SKM-1 (cell line): ENCODE data around the gene CIART.

Experiments used
- DNase-seq: peaks from one replicate; lab custom pipeline; 2025; ENCODE audit not compliant: unreplicated experiment; lab: John Stamatoyannopoulos, UW

CIART gene

GRCh38 chr1:150259758-150260669 lies 22.3 kb upstream of the CIART start:
- no peak for DNase-seq

- no peak for DNase-seq
These were observed 21.0 kb upstream of the CIART start for GRCh38 chr1:150261367-150261766.

GRCh38 chr1:150262388-150263320 lies 19.7 kb upstream of the CIART start:
- DNase-seq = no peak

GRCh38 chr1:150263549-150263948 lies 18.8 kb upstream of the CIART start:
- no peak for DNase-seq

DNA sequence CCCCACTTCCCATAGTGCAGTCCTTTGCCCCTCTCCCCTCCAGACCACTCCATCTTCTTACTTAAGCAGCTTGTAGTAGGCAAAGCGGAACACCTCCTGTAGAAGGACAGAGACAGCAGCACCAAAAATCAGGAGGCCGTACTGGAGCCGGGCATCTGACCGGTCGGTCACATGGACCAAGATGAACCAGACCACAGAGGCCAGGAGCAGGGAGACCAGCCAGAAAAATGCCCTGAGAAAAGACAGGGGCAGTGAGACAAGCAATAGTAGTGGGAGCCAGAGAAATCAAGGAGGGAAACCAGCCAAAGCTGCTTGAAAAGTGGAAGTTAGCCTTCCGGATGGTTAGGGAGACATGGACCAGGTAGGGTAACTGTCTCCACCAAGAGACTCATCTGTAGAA lies 14.5 kb upstream of the CIART start:
- DNase-seq = no peak

- DNase-seq = no peak
These were observed 14.0 kb upstream of the CIART start for GRCh38 chr1:150268340-150268704.

- peak; percentile 98 for DNase-seq
These were observed 13.5 kb upstream of the CIART start, which contains the start of gene APH1A for GRCh38 chr1:150268705-150269403. Gene APH1A (minus strand): TSS chr1:150269016. CDS start chr1:150268810, 206 bp downstream.

DNA sequence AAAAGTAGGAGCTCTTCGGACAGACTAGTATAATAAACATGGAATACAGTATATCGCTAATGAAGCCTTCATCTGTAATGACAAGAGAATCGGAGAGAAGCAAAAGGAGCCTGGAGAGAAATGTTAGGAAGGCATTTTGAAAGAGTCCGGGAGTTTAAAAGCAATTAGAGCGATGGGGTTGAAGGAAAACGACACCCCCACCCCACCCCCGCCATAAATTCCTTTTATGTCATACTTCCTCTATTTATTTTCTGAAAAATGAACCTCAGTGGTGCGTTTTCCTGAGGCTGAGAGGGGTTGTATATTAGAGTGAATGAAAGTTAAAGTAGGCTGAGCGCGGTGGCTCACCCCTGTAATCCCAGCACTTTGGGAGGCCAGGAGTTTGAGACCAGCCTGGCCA lies 12.9 kb upstream of the CIART start:
- peak; percentile 67 for DNase-seq

- DNase-seq = no peak
These were observed 10.9 kb upstream of the CIART start for GRCh38 chr1:150271291-150271959.

- DNase-seq = no peak
These were observed 9.0 kb upstream of the CIART start for GRCh38 chr1:150273311-150273710.

DNA sequence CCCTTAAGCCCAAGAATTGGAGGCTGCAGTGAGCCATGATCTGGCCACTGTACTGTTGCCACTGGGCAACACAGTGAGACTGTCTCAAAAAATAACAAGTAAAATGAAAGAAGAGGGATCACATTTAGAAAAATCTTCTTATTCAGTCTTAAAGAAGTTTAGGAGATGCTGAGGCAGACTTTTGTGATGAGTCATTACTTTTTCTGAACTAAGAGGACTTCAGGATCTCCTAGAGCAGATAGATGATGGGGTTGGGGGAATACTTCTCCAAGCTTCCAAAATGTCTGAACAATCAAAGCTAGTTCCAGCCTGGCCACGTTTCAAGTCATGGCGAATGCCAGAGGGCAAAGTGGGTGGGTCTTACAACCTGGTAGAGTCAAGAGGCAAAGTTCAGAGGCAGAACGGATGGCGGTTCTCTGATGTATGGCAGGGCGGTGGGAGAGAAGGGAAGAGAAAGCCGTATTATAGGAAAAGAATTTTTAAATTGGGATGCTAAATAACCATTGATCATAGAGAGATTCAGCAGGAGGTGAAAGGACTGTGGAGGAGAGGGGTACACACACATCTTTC lies 2.1 kb upstream of the CIART start:
- DNase-seq = no peak

- DNase-seq = peak; percentile 33
These were observed 1.1 kb upstream of the CIART start for GRCh38 chr1:150281221-150281757.

GRCh38 chr1:150282558-150282958 lies 204 bp downstream of the CIART start:
- DNase-seq = no peak

DNA sequence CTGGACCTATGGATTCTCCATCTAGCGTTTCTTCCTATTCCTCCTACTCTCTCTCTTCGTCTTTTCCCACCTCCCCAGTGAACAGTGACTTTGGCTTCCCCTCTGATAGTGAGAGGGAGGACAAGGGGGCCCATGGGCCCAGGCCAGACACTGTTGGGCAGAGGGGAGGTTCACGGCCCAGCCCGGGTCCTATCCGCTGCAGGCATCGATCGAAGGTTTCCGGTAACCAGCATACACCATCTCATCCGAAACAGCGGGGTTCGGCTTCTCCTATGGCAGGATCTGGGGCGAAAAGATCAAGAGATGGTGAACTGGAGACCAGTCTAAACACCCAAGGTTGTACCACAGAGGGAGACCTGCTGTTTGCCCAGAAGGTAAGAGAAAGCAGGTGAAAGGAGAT lies 906 bp downstream of the CIART start:
- DNase-seq = no peak

DNA sequence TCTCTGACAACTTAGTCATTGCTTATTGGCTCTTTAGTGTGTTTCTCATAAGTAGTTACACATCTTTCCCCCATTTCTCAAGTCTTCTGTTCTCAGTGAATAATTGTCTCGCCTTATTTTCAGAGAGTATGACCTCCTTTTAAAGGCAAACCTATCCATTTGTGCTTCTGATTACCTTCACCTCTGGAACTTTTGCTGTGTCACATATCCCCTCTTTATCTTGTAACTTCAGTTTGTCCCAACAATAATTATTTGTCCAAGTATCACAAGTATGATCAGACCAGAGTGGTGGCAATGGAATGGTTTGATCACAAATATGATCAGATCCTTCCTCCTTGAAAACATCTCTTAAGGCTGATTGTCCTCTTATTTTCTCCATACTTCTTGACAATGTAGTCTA lies 6.0 kb downstream of the CIART start:
- no peak for DNase-seq

GRCh38 chr1:150288822-150289221 lies 6.5 kb downstream of the CIART start:
- DNase-seq = no peak

DNA sequence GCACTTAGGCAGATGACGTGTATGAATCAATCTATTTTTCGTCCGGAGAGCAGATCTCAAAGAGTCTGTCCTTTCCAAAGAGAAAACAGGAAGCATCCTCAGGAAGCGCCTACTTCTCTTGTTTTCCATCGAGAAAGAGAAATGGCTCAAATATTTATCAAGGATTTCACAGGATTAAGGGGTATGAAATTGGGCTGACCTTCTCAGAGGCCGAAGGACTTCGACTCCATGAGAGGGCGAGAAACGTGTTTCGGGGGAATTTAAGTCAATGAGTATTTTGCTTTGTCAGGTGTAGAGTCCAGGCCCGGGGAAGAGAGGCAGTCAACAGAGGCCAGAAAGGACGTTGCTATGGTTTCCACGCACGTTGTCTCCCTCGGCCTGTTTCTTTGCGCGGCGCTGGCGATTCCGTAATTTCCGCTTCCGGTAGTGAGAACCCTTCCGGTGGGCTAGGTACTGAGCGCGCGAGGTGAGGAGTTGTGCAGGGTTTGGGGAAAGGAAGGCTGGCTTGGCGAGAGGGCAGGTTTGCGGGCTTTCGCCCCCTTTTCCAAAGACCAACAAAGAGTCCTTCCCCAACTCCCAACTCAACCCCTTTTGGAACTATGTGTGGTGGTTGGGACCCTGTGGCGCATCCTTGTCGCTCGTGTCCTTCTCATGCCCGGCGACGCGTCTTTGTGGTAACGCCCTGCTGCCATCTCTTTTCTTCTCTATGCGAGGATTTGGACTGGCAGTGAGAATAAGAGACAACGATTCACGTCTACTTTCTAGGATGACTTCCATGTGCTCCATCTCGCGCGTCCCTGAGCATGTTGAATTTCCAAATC lies 11.3 kb downstream of the CIART start, which contains the start of gene MRPS21:
MRPS21 (plus strand) TSS at position 429 of the 821 bp plus-strand sequence. CDS start 506 bp downstream, outside the sequence.
- peak; percentile 97 for DNase-seq

DNA sequence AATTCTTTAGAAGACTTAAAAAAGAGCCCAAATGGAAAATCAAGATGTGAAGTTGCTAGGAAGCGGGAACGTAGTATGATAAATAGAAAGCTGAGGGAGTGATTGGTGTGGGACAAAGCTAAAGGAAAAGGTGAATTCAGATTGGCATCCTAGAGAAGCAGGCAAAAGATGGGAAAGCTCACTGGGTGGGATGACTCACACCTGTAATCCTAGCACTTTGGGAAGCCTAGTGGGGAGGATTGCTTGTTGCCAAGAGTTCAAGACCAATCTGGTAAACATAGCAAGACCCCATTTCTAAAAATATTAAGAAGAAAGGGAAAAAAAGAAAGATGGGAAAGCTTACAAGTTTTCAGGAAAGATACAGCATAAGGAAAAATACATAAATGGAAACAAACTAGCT lies 13.1 kb downstream of the CIART start:
- DNase-seq = no peak

DNA sequence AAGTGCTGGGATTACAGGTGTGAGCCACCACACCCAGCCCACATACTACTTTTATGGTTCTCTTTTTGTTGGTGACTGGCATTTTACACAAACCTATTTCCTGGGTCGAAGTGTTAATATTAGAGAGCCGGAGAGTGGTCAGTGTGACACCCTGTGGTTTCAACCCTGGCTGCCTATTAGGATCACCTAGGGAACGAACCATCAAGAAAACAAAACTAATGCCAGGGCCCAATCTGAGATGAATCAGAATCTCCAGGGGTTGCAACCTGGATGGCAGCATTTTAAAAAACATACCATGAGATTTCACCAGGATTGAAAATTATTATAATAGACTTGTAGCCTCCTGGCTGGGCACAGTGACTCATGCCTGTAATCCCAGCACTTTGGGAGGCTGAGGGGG lies 17.4 kb downstream of the CIART start:
- DNase-seq = no peak
